HG02840 (cell line): ENCODE results near the gene BGN.

Source experiments
- ATAC-seq: cut with Tn5 transposase; IDR thresholded peaks from one replicate; pipeline ENCODE4 v1.9.1; 2021; ENCODE audit warnings: mild to moderate bottlenecking, moderate library complexity, moderate number of reproducible peaks; ENCODE audit not compliant: unreplicated experiment, low FRiP score

Gene BGN

GRCh38 chrX:153481043-153481442 lies 13.7 kb upstream of the BGN start:
- ATAC-seq = no peak

- no peak for ATAC-seq
Measured at GRCh38 chrX:153482376-153483015, 12.3 kb upstream of the BGN start.

GRCh38 chrX:153485396-153486080 lies 9.2 kb upstream of the BGN start:
- ATAC-seq = no peak

- ATAC-seq = no peak
Measured at GRCh38 chrX:153486171-153486570, 8.6 kb upstream of the BGN start.

GRCh38 chrX:153487590-153488071 lies 7.1 kb upstream of the BGN start:
- ATAC-seq = no peak

- ATAC-seq = no peak
Measured at GRCh38 chrX:153488231-153488914, 6.4 kb upstream of the BGN start.

GRCh38 chrX:153490217-153490930 lies 4.4 kb upstream of the BGN start:
- no peak for ATAC-seq

- ATAC-seq = no peak
Measured at GRCh38 chrX:153491351-153491914, 3.3 kb upstream of the BGN start.

- ATAC-seq = no peak
Measured at GRCh38 chrX:153491918-153492317, 2.9 kb upstream of the BGN start.

- no peak for ATAC-seq
Measured at GRCh38 chrX:153492543-153492942, 2.2 kb upstream of the BGN start.

GRCh38 chrX:153493085-153493484 lies 1.7 kb upstream of the BGN start:
- no peak for ATAC-seq

- ATAC-seq = no peak
Measured at GRCh38 chrX:153494061-153494460, 719 bp upstream of the BGN start.

- ATAC-seq = no peak
Measured at GRCh38 chrX:153495362-153495751, 577 bp downstream of the BGN start.

- no peak for ATAC-seq
Measured at GRCh38 chrX:153495903-153496589, 1.3 kb downstream of the BGN start.

GRCh38 chrX:153496590-153496959 lies 1.8 kb downstream of the BGN start:
- no peak for ATAC-seq

- ATAC-seq = no peak
Measured at GRCh38 chrX:153498453-153498852, 3.7 kb downstream of the BGN start.

GRCh38 chrX:153499341-153499740 lies 4.6 kb downstream of the BGN start:
- ATAC-seq = no peak

- no peak for ATAC-seq
Measured at GRCh38 chrX:153499876-153500275, 5.1 kb downstream of the BGN start.

- no peak for ATAC-seq
Measured at GRCh38 chrX:153500676-153501280, 6.0 kb downstream of the BGN start.

GRCh38 chrX:153501530-153501929 lies 6.8 kb downstream of the BGN start:
- ATAC-seq = no peak
